Measurements from ENCODE around the gene MBP.

GRCh38 chr18:77087393-77088141 lies 45.0 kb downstream of the MBP start:
- TF ChIP-seq CTCF (IDR thresholded peaks at IDR 0.05) (no peak), POLR2A (IDR thresholded peaks at IDR 0.05) (no peak)

Data from thyroid gland (tissue), 4 donors.